Colonic mucosa (tissue), 4 donors: ENCODE results near the gene SAMD13. TPM values are rescaled to one million over a fixed set of nuclear protein-coding genes. Genes with fewer than 3 reads are reported as not detected.

Experiments used
- DNase-seq: peaks from one replicate; pipeline ENCODE4 v3.0.0-alpha.2; 2020
- H3K27ac ChIP-seq: fragments of 200-600 bp; one replicate; pipeline ENCODE4 v1.8.0; 2021
- H3K27me3 ChIP-seq: fragments of 200-600 bp; one replicate; pipeline ENCODE4 v1.8.0; 2021
- H3K36me3 ChIP-seq: fragments of 200-600 bp; one replicate; pipeline ENCODE4 v1.8.0; 2021
- H3K4me1 ChIP-seq: fragments of 200-600 bp; one replicate; pipeline ENCODE4 v1.8.0; 2021; ENCODE audit warnings: mild to moderate bottlenecking
- H3K4me3 ChIP-seq: fragments of 200-600 bp; one replicate; pipeline ENCODE4 v1.8.0; 2021
- H3K9ac ChIP-seq, 2 donors: one replicate each; pipeline ENCODE4 v1.7.0; 2013; ENCODE audit warnings: control low read depth in 2 of 2, low read depth in 2 of 2, low read length in 2 of 2
- H3K9me3 ChIP-seq: fragments of 200-600 bp; one replicate; pipeline ENCODE4 v1.8.0; 2021
- CTCF ChIP-seq: fragments of 200-600 bp; IDR thresholded peaks from one replicate; pipeline ENCODE4 v1.8.0; 2022; ENCODE audit warnings: antibody characterized with exemption, mild to moderate bottlenecking
- intact Hi-C: fragments of 100-400 bp; cut with DNase I; formaldehyde crosslinking; loops from one replicate; pipeline ENCODE4 v1.14.1; 2022
- total RNA-seq, 2 donors: library from RNA; stranded (reverse); fragmentation: NEBNext Ultra II Directional in 1 of 2; extraction: Animal tissue kit (Norgen Biotek cat#: 25700) in 1 of 2; gene quantifications; one replicate each; pipeline ENCODE4 v1.2.1, GENCODE V29; 2021
- donor health status: healthy.
- donor health status: DM: no; HTN: no; CAD: no.
- donor health status: DM: no; HTN: no; CAD: no.

The SAMD13 gene
- total RNA-seq, 2 donors from 2014 or later, result 22.2 to 31.0 TPM

DNA sequence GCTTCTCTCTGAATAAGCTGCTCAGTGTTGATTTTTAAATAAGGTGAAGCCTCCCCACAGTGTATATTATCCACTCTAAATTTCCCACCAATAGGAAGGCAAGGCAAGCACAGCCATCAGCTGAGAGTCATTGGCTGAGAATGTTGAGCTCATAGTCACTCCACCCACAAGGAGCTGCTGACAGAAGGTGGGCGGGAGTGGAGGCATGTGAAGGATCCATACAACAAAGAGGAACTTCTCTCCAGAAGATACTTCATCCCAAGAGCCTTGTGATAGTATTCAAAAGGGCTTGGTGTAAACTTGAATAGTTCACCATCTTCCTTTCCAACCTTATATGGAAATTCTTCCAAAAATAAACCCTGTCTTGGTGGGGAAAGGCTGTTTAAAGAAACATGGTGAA, 42.8 kb downstream of the SAMD13 start:
- Histone ChIP-seq H3K9ac (no peak overlapping the region), H3K36me3 (no peaks in the 10 kb centered on the region), H3K9me3 (no peaks in the 10 kb centered on the region), H3K27ac (no peak overlapping the region), H3K27me3 (no peaks in the 10 kb centered on the region), H3K4me3 (no peak overlapping the region), H3K4me1 (no peaks in the 10 kb centered on the region)
- no peak for DNase-seq
- intact Hi-C loops, result no loop called here
- TF ChIP-seq CTCF, result no peak

GRCh38 chr1:84345220-84345619, 43.7 kb downstream of the SAMD13 start:
- no peak for TF ChIP-seq CTCF
- intact Hi-C loops, result no loop called here
- Histone ChIP-seq H3K27ac (no peak overlapping the region), H3K4me1 (peaks cover 6% of the 10 kb centered on the region), H3K4me3 (no peak overlapping the region), H3K9ac (no peak overlapping the region), H3K36me3 (no peaks in the 10 kb centered on the region), H3K9me3 (no peaks in the 10 kb centered on the region), H3K27me3 (no peaks in the 10 kb centered on the region)
- DNase-seq, result no peak

DNA sequence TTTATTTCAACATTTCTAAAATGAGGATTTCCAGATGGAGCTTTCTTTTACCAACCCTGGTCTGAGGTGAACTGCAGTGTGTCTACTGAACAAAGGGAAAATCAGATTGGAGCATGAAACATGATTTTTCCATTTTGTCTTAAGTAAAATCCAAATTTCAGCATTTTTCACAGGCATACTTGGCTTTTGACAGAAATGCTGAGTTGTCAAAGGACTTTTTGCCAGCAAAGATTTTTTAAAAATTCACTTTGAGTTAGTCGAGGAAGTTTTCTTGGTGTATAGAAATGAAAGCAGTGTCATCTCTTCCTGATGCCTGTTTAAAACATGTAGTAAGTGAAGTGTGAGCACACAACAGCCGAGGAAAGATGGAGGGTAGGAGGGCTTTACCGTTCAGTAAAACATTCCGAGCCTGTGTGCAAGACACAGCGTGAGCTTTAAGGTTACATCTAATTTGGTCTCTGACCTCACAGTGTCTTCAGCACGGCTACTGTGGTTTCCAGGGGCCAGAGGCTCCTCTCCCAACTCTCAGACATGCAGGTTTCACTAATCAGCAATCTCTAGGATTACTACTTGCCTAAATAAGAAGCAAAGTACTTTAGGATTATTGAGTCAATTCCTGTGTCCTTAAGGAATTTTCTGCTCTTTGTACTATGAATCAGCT, 45.9 kb downstream of the SAMD13 start:
- Histone ChIP-seq H3K9ac (no peak overlapping the region), H3K4me1 (peaks cover 8% of the 10 kb centered on the region), H3K27ac (no peak overlapping the region), H3K9me3 (no peaks in the 10 kb centered on the region), H3K27me3 (no peaks in the 10 kb centered on the region), H3K4me3 (no peak overlapping the region), H3K36me3 (no peaks in the 10 kb centered on the region)
- intact Hi-C loops, result no loop called here
- DNase-seq, result no peak
- no peak for TF ChIP-seq CTCF

GRCh38 chr1:84347932-84348555, 46.5 kb downstream of the SAMD13 start:
- Histone ChIP-seq H3K9me3 (no peaks in the 10 kb centered on the region), H3K27ac (no peak overlapping the region), H3K36me3 (no peaks in the 10 kb centered on the region), H3K4me1 (peaks cover 8% of the 10 kb centered on the region), H3K27me3 (no peaks in the 10 kb centered on the region), H3K9ac (no peak overlapping the region), H3K4me3 (no peak overlapping the region)
- no peak for DNase-seq
- intact Hi-C loops, result no loop called here
- no peak for TF ChIP-seq CTCF

DNA sequence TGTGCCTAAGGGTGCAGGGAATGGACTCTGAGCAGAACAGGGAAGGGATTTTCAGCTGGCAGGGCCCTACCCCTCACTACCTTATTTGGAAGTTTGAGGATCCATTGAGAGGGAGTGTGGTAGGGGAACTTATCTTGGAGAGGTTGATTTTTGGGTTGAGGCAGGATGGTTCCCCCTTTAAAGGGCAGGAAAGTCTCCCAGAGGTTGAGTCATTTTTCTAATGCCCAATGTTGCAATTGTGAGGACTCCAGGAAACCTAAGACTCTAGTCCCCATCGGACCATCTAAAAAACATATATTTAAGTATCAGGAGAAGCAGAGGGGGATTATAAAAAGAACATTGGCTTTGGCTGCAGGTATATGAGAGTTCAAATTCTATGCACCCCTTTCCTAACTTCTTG, 47.3 kb downstream of the SAMD13 start:
- no peak for TF ChIP-seq CTCF
- Histone ChIP-seq H3K4me1 (peaks cover 8% of the 10 kb centered on the region), H3K9me3 (no peaks in the 10 kb centered on the region), H3K27me3 (no peaks in the 10 kb centered on the region), H3K9ac (no peak overlapping the region), H3K27ac (no peak overlapping the region), H3K36me3 (no peaks in the 10 kb centered on the region), H3K4me3 (no peak overlapping the region)
- DNase-seq, result no peak
- intact Hi-C loops, result no loop called here
